ENCODE measurements around the gene ENTPD1.

ENTPD1 gene

DNA sequence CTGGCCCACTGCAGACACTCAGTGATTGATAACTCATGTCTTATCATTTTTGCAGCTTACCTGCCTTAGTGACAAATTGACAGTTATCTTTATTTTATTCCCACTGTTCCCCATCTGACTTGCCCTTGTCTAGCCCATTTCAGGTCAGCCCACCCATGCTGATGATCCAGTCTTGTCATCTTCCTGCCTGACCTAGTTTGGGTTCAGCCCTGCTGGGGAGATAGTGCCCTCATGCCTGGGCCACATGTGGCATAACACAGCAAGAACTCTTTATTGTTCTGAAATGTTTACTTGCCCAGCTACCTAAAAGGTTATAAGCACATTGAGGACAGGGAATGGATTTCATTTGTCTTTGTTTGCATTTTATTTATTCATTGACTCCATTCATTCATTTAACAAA is 75.6 kb downstream of the ENTPD1 start:
- DNase-seq (ENCODE audit: low read depth), result no peak

DNA sequence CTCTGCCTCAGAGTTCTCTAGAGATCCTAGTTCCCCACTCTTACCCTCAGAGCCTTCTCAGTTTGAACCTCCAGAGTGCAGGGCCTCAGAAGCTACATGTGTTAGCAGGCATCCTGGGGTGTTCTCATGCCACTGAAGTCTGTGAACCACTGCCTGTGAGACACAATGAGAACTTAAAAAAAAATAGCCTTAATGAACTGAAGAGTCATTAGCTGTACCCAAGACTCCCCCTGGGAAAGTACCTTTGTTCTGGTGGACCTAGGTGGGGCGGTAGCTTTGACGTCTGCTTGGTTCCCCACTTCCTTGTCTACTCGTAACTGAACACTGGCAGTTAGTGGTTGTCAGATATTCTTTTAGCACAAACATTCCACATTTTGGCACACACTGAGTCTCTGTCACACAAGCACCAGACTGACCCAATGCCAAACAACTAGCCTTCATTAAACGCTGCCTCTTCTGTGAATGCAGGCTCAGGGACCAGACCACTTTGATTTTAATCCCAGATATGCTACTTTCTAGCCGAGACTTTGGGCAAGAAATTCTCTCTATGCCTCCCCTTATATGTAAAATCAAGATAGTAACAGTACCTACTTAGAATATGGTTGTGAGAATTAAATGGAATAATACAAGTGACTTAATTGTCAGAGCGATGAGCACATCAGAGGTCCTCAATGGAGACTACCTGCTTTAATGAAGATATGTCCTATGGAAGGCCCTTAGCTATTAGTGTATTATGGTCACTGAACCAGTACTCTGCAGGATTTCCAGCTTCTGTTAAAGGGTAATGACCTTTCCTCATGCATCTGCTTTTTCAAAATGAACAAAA is 76.5 kb downstream of the ENTPD1 start:
- no peak for DNase-seq (ENCODE audit: low read depth)

DNA sequence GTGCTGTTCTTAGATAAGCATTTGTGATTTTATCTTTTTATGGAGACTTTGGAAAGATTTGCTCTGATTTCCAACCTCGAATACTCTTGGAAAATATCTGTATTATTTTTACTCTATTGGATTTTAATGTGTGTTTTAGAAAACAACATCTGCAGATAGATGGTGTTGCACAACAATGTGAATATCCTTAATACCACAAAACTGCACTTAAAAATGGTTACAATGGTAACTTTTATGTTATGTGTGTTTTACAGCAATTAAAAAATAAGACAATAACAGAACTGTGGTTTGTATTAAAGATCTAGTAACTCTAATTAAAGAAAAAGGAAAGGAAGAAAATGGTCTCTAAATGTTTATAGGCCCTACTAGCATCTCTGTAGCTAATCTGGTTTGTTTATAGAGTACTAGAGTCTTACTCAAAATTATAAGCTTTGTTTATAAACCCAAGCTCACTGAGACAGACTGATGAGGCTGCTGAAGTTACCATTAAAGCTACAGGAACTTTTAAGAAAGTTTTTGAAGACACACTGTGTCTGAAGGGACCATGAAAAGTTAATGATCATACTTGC is 77.2 kb downstream of the ENTPD1 start:
- DNase-seq (ENCODE audit: low read depth), result no peak

DNA sequence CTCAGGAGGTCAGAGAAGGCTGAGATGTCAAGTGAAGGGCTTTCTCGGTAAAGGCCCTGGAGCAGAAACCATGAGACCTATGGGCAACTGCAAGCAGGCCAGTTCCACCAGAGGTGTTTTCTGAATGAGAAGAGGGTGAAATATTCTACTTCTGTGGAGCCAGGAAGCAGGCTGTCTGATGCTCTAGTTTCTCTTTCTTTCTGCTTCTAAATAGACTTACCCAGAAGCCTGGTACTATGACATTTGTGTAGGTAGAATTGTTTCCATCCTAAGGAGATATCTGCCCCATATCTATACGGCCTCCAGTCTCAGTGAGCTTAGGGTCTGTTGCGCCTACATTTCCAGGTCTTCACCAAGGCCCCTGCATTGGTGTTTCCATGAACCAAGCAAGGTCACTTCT is 78.4 kb downstream of the ENTPD1 start:
- DNase-seq (ENCODE audit: low read depth), result no peak

DNA sequence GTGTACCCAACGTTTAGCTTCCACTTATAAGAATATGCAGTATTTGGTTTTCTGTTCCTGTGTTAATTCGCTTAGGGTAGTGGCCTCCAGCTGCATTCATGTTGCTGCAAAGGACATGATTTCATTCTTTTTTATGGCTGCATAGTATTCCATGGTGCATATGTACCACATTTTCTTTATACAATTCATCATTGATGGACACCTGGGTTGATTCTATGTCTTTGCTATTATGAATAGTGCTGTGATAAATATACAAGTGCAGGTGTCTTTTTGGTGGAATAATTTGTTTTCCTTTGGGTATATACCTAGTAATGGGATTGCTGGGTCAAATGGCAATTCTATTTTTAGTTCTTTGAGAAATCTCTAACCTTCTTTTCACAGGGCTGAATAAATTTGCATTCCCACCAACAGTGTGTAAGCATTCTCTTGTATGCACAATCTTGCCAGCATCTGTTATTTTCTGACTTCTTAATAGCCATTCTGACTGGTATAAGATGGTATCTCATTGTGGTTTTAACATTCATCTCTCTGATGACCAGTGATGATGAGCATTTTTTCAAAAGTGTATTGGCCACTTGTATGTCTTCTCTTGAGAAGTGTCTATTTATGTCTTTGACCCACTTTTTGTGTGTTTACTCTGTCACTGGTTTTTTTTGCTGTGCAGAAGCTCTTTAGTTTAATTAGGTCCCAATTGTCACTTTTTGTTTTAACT is 79.3 kb downstream of the ENTPD1 start:
- DNase-seq (ENCODE audit: low read depth), result no peak

DNA sequence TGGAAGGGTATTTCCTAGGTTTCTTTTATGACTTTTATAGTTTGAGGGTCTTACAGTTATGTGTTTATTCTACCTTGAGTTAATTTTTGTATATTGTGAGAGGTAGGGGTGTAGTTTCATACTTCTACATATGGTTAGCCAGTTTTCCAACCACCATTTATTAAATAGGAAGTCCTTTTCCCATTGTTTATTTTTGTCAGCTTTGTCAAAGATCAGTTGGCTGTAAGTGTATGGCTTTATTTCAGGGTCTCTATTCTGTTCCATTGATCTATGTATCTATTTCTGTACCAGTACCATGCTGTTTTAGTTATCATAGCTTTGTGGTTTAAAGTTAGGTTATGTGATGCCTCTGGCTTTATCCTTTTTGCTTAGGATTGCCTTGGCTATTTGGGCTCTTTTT is 79.9 kb downstream of the ENTPD1 start:
- DNase-seq (ENCODE audit: low read depth), result no peak

DNA sequence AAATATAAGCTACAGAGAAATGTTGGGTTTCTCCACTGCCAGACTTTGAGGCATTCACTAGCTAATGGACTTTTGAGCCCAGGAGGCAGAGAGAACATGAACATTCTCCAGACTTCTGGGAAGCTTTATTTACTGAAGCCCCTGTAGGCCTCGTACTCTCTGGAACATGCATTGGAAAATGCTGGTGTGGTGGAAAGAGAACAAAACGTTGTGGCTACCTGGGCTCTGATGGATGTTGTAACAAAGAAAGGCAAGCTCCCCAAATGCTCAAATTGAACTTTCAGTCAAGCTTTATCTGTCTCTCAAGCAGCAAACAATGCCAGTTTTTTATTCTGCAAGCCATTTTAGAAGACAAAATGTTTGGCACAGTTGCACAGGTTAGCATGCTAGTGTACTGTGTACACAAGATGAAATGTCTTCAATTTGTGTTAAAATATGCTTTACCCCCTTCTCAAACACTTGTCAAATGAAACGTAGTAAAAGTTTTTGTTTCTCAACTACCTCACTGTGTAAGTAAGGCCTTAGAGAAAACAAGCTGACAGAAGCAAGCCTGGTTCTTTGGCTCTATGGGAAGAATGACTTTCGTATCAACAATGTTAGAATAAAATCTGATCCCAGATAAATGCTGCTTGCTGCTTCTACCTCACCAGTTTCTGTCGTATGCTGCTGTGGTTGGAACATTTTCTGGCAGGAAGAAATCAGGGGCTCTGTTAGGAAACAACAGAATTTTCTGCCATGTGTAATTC is 80.8 kb downstream of the ENTPD1 start:
- no peak for DNase-seq (ENCODE audit: low read depth)

DNA sequence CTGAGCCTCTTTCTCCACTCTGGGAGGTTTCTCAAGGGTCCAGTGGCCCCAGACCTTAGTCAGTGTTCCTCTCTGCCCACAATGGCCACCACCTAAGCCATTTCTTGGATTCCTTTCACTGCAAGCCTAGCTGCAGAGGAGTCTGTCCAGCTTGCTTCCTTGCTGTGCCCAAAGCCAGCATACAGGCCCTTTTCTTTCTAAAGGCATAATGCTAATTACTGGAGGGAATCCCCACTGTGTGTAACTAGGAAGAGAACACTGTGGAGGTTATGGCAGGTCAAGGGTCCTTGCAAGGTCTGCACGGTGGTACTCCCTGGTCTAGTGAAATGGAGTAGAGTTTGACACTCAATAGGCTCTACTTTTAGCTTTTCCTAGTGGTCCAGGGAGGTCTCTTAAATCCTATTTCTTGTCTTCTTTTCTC is 81.4 kb downstream of the ENTPD1 start:
- DNase-seq (ENCODE audit: low read depth), result no peak

DNA sequence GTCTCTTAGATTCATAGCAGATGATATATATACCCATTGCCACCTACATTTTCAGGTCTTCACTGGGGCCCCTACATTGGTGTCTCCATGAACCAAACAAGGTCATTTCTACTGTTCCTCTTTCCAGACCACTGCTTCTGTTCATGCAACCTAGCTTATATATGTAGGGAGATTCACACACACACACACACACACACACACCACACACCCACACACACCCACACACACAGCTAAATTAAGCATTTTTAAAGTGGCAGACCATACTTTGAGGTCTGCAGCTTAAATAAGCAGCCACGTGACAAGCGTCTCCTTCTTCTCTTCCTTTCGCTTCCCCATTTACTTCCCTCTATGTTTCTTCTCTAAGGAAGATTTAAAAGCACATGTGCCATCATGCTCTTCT is 81.8 kb downstream of the ENTPD1 start:
- DNase-seq (ENCODE audit: low read depth), result no peak

DNA sequence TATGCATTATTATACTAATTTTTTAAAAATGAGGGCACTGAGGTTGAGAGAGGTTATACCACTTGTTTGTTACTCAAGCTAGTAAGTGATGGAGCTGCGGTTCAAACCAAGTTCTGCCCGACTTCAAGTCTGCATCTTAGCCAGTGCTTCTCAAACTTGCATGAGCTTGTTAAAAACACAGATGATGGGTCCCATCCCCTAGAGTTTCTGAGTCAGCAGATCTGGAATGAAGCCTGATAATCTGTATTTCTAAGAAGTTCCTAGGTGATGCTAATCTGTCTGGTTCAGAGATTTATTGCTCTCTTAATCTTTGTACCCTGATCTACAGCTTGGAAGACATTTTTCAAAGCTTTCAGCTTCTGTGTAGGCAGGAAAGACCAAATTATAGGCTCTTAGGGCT is 84.2 kb downstream of the ENTPD1 start:
- no peak for DNase-seq (ENCODE audit: low read depth)

DNA sequence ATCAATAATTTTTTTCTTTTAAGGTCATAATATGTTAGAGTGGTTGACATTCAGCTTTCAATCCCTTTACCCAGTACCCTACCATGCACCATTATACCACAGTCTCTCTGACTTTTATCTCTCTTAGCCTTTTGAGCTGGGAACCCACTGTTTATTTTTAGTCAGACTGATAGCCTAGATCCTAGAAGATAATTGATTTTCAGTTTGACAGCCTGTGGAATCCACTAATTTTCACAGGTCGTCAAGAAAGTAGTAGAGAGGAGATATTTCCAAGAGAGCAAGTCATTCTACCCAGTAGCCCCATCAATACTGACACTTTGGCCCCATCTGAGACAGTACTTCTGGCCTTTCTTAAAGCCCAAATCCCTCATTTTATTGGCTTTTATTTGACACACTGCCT is 84.7 kb downstream of the ENTPD1 start:
- DNase-seq (ENCODE audit: low read depth), result no peak

DNA sequence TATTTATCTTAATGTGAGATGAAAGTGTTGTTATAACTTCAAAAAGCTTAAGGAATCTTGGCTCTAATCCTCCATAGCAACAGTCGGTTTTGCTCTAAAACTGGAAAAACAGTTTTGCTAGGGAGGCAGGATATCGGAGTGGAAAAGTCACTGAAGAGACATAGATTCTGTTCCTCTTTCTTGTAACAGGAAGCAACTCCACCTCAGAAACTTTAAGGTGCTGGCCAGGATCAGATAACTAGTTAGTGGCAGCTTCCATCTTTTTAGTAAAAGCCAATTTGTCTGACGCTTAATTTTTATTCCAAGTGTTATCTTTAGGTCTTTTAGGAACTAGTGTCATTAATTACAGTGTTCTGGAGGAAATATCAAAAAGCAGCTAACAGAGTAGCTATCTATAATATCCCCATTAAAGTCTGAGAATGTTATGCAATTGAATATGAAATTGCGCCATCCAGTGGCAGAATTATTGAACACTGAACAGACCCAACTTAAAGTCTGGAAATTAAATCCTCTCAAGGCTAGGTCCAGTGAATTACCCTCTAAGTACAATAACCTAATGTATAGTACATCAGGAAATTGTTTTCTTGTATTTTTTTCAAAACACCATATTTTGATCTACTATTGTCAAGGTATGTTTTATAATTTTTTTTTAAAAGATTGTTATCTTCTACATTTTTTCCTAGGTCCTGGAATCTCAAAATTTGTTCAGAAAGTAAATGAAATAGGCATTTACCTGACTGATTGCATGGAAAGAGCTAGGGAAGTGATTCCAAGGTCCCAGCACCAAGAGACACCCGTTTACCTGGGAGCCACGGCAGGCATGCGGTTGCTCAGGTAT is 85.9 kb downstream of the ENTPD1 start:
- DNase-seq (ENCODE audit: low read depth), result no peak

DNA sequence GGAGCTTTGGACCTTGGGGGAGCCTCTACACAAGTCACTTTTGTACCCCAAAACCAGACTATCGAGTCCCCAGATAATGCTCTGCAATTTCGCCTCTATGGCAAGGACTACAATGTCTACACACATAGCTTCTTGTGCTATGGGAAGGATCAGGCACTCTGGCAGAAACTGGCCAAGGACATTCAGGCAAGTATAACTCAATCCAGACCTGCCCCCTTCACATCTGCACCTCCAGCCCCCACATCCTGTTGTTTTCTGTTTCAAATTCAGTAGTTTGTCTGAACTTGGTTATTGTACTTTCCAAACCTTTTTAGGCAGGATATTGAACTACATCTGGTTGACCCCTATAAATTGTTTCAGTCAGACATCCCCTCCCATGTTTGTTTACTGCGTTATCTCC is 89.4 kb downstream of the ENTPD1 start:
- no peak for DNase-seq (ENCODE audit: low read depth)

DNA sequence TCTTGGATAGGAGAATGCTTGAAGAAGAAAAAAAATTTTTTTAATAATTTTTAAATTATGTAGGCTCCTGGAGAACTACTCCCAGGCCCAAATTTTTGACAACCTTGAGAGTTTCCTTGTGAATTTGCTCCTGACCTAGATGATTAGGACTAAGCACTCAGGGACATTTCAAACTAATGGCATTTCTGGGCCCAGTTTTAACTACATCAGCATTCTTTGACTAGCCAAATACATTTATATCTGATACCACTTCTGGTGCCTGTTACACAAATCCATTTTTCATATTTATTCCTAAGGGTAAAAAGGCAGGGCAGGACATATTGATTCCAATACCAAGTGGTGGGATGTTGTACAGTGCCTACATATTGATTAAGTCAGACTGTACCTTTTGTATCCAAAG is 91.0 kb downstream of the ENTPD1 start:
- DNase-seq (ENCODE audit: low read depth), result no peak

DNA sequence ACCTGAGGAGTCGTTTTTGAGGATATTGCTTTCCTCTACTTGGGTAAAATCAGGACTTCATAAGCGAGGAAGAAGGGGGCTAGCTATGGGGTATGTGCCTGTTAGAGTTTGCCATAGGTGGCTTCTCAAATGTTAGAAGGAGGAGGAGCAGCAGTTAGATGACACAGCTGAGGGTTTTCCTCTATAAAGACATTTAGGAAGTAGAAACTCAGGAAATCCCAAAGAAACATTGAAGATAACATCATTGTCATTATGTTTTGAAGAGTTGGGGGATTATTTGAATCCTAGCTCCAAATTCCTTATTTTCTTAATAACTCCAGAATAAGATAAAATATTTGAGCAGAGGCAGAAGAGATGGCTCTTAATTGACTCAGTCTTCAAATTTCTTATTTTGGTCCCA is 92.9 kb downstream of the ENTPD1 start:
- DNase-seq (ENCODE audit: low read depth), result no peak

DNA sequence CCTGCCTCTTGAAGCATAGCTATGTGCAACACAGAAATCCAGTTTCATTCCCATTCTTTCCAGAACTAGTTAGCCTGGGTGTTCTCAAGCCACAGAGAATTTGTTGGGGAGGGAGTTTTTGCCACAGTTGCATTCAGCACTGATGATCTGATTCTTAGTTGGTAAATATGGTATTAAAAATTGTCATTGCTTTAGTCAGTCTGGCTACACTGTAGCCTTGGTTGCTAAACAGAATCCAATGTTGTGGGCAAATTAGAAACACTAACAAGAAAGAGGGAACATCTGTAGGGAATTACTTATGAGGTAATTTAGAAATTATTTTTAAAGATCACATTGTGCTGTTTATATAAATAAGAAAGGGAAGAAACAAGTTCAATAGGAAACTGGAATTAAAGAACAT is 94.8 kb downstream of the ENTPD1 start:
- no peak for DNase-seq (ENCODE audit: low read depth)

DNA sequence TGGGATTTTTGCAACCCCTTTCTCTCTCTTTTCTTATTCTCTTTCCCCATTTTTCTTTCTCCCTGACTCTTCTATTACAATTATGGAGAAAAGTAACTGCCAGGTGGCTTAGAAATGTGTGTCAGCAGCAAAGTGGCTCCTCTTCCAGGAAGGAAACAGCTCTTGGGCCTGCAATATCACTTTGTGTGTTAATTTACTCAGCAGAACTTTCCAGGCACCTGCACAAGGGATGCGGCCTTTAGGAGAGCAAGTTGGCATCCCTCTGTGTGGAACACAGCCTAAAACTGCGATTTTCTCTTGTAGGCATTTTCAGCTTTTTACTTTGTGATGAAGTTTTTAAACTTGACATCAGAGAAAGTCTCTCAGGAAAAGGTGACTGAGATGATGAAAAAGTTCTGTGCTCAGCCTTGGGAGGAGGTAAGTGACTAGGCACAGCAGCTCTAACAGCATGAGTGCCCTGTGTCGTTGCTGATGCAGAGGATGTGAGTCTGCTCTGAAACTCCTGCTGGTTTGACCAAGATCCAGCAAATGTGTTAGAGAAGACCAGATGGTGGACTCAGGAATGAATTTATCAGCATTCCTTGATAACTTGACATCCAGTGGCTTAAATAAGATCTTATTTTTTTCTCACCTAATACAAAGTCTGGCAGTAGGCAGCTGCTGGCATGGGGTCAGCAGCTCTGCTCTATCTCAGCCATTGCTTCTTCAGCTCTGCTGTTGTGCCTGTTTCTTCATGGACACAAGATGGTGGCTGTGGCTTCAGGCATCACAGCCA is 104.4 kb downstream of the ENTPD1 start:
- DNase-seq (ENCODE audit: low read depth), result no peak

DNA sequence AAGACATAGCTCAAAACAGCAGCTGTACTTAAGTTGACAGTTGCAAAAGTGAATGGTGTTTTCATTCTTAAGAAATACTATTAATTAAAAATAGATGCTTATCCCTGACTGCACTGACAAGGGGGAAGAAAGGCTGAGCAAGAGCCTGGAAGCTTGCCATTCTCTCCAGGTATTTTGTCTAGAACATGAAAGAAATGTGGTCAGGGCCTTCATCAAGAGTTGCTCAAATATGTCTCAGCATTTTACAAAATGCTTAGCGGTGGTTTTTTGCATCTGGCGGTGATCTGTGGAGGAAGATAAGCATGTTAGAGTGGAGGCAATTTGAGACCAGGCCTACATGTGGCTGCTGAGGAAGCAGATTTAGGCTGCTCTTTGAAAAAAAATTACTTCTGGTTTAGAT is 105.4 kb downstream of the ENTPD1 start:
- no peak for DNase-seq (ENCODE audit: low read depth)

DNA sequence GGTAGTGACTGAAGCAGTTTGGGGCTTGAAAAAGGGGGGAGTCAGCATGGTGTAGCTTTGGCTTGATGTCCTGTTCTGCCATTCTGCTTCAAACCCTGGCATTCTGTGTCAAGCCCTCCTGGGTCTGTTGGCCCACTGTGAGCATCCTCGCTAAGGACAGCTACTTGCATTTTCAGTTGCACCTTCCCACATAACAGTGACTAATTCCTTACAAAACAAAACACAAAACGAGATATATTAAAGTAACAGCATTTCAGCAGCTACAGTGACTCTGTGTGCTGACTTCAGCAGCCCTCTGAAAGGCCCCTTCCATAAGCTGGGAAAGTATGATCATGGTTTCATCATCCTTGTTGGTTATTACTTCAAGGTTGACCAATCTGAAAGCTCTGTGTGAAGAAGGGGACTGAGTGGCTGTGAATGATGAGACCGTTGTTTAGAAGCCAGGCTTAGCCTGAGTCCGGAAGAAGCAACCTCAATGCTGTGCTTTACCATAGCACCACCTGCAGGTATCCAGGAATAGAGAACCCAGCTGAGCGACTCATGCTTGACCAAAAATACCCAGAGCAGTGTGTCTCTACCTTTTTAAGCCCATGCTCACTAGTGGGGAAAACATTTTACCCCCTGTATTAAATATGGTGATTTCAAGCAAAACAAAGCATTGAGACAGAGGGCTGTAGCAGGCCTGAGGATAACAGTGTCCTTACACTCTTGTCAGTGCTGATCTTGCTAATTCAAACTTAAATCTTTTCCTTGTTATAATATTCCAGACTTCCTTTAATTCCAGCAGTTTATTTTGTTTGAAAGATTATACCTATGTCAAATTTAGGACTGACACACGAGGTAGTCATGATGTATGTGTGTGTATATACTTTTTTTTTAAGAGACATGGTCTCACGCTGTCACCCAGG is 109.2 kb downstream of the ENTPD1 start:
- no peak for DNase-seq (ENCODE audit: low read depth)
